HepG2 (cell line): ENCODE measurements around the gene SLC29A2. TPM values are rescaled to one million over a fixed set of nuclear protein-coding genes. Genes with fewer than 3 reads are reported as not detected.

Experiments
- ATAC-seq: fragments of 200-7000 bp; cut with Tn5 transposase; 3 replicates; pipeline ENCODE4 v1.9.1; 2020; ENCODE audit warnings: mild to moderate bottlenecking, moderate library complexity
- BruUV-seq: library from RNA; stranded (reverse); fragments of 400-500 nt; replicated peaks from 2 replicates; lab custom pipeline; 2021; lab: Mats Ljungman, UMichigan
- CTCF ChIA-PET: fragments of 300-600 bp; formaldehyde crosslinking; extraction: SDS; loops from one replicate; lab custom pipeline; 2021; ENCODE audit warnings: low total read pairs, inconsistent platforms, low intra/inter-chr PET ratio; lab: Yijun Ruan, JAX
- POLR2A ChIA-PET: fragments of 350-600 bp; sonication (Branson Sonifier 250); formaldehyde crosslinking; loops from one replicate; lab custom pipeline; 2020; ENCODE audit warnings: antibody characterized with exemption, inconsistent platforms; lab: Yijun Ruan, JAX
- DNase-seq: peaks from one replicate; pipeline ENCODE4 v3.0.0-alpha.2; 2015; ENCODE audit warnings: low spot score
- FAIRE-seq: peaks from 3 replicates; lab custom pipeline; 2011; peaks lifted over from hg19 to GRCh38; lab: Jason Lieb, UNC
- H2AFZ ChIP-seq: one replicate; pipeline ENCODE4 v1.6.1; 2011; ENCODE audit warnings: low read length, inconsistent platforms
- H3K27ac ChIP-seq: fragments of 300-600 bp; 3 replicates; pipeline ENCODE4 v1.8.0; 2011; ENCODE audit warnings: mixed run types, mild to moderate bottlenecking, mixed read lengths, low read length, inconsistent platforms; ENCODE audit not compliant: insufficient read depth; ENCODE audit errors: extremely low read length
- H3K27me3 ChIP-seq, 2 experiments: fragments of 200-600 bp in 1 of 2; 2 replicates in 1 of 2; 3 replicates in 1 of 2; pipeline versions ENCODE4 v1.6.0 to v1.8.0; 2011; ENCODE audit warnings: low read length in 2 of 2, mild to moderate bottlenecking in 2 of 2, moderate library complexity in 2 of 2, inconsistent platforms in 1 of 2; ENCODE audit not compliant: insufficient read depth in 2 of 2, control insufficient read depth in 1 of 2
- H3K36me3 ChIP-seq, 2 experiments: fragments of 200-600 bp in 1 of 2; replicated peaks in 1 of 2; 2 replicates in 1 of 2; 3 replicates in 1 of 2; pipeline versions ENCODE4 v1.5.1 to v1.8.0; 2011; ENCODE audit warnings: low read length in 2 of 2, inconsistent platforms in 1 of 2; ENCODE audit not compliant: insufficient read depth in 2 of 2, control insufficient read depth in 1 of 2
- H3K4me1 ChIP-seq: 2 replicates; pipeline ENCODE4 v1.5.1; 2012; ENCODE audit warnings: low read length, inconsistent platforms; ENCODE audit not compliant: insufficient read depth
- H3K4me2 ChIP-seq: 2 replicates; pipeline ENCODE4 v1.6.0; 2011; ENCODE audit warnings: low read depth, low read length, inconsistent platforms
- H3K4me3 ChIP-seq, 3 experiments: fragments of 200-600 bp in 1 of 3; sonication (generic), shearing (Covaris generic) in 1 of 3; replicated peaks in 1 of 3; 2 replicates each; pipeline ENCODE4 v1.5.1; 2011 to 2016; ENCODE audit warnings: low read length in 3 of 3, inconsistent platforms in 2 of 3, low read depth in 2 of 3, mild to moderate bottlenecking in 2 of 3, control low read depth in 1 of 3, mixed read lengths in 1 of 3; ENCODE audit not compliant: insufficient read depth in 1 of 3
- H3K79me2 ChIP-seq: one replicate; pipeline ENCODE4 v1.6.1; 2011; ENCODE audit warnings: low read length, inconsistent platforms; ENCODE audit not compliant: insufficient read depth
- H3K9ac ChIP-seq: 2 replicates; pipeline ENCODE4 v1.6.0; 2011; ENCODE audit warnings: mild to moderate bottlenecking, low read depth, low read length, inconsistent platforms; ENCODE audit not compliant: insufficient read depth
- H3K9me3 ChIP-seq: 2 replicates; pipeline ENCODE4 v1.5.1; 2012; ENCODE audit warnings: mild to moderate bottlenecking, low read length
- H4K20me1 ChIP-seq: 2 replicates; pipeline ENCODE4 v1.6.0; 2011; ENCODE audit warnings: inconsistent platforms, mild to moderate bottlenecking, low read length, moderate library complexity; ENCODE audit not compliant: insufficient read depth
- CBX1 ChIP-seq: IDR thresholded peaks from one replicate; pipeline ENCODE4 v1.6.1; 2016; ENCODE audit warnings: antibody characterized with exemption, low read depth
- CSRNP2 ChIP-seq: sonication (generic); formaldehyde crosslinking; conservative IDR thresholded peaks from 2 replicates; pipeline ENCODE4 v1.8.0; 2022; ENCODE audit warnings: low read depth, missing genetic modification reagents
- EEA1 ChIP-seq: sonication (generic); formaldehyde crosslinking; IDR thresholded peaks from 2 replicates; pipeline ENCODE4 v1.5.1; 2020; ENCODE audit warnings: mild to moderate bottlenecking, missing genetic modification reagents, borderline replicate concordance
- GLI4 ChIP-seq: sonication (generic); formaldehyde crosslinking; IDR thresholded peaks from 2 replicates; pipeline ENCODE4 v1.5.1; 2020; ENCODE audit warnings: missing genetic modification reagents, mild to moderate bottlenecking, moderate library complexity, borderline replicate concordance
- HDAC1 ChIP-seq: sonication (generic); formaldehyde crosslinking; IDR thresholded peaks from 2 replicates; pipeline ENCODE4 v1.5.1; 2020; ENCODE audit warnings: mild to moderate bottlenecking, missing genetic modification reagents
- HIVEP1 ChIP-seq: sonication (generic); formaldehyde crosslinking; IDR thresholded peaks from 2 replicates; pipeline ENCODE4 v1.4.0; 2020; ENCODE audit warnings: mild to moderate bottlenecking, missing genetic modification reagents
- MLLT10 ChIP-seq: sonication (generic); formaldehyde crosslinking; IDR thresholded peaks from 2 replicates; pipeline ENCODE4 v1.4.0; 2020; ENCODE audit warnings: missing genetic modification reagents
- NFIB ChIP-seq: sonication (generic); formaldehyde crosslinking; IDR thresholded peaks from 2 replicates; pipeline ENCODE4 v1.9.0; 2021; ENCODE audit warnings: missing genetic modification reagents, mild to moderate bottlenecking, borderline replicate concordance
- NFKB2 ChIP-seq: sonication (generic); formaldehyde crosslinking; IDR thresholded peaks from 2 replicates; pipeline ENCODE4 v1.4.0; 2020; ENCODE audit warnings: missing genetic modification reagents, borderline replicate concordance
- RBM22 ChIP-seq: fragments of 200-400 bp; formaldehyde crosslinking; optimal IDR thresholded peaks from 2 replicates; pipeline ENCODE3; 2017; ENCODE audit warnings: mild to moderate bottlenecking, low read length, moderate library complexity
- ZBTB38 ChIP-seq: sonication (generic); formaldehyde crosslinking; IDR thresholded peaks from 2 replicates; pipeline ENCODE4 v1.5.1; 2020; ENCODE audit warnings: mild to moderate bottlenecking, missing genetic modification reagents
- ZMYM3 ChIP-seq: sonication (generic); formaldehyde crosslinking; IDR thresholded peaks from 2 replicates; pipeline ENCODE4 v1.5.1; 2020; ENCODE audit warnings: mild to moderate bottlenecking, missing genetic modification reagents
- ZNF225 ChIP-seq: sonication (generic); formaldehyde crosslinking; IDR thresholded peaks from 2 replicates; pipeline ENCODE4 v1.4.0; 2020; ENCODE audit warnings: mild to moderate bottlenecking, missing genetic modification reagents
- ZNF292 ChIP-seq: sonication (generic); formaldehyde crosslinking; IDR thresholded peaks from 2 replicates; pipeline ENCODE4 v1.8.1; 2022; ENCODE audit warnings: mild to moderate bottlenecking, low read depth, missing genetic modification reagents, borderline replicate concordance
- ZNF761 ChIP-seq: sonication (generic); formaldehyde crosslinking; conservative IDR thresholded peaks from 2 replicates; pipeline ENCODE4 v1.4.0; 2020; ENCODE audit warnings: mild to moderate bottlenecking, missing genetic modification reagents
- WGBS: methylation state at CpG from one replicate; pipeline ENCODE4 v1.1.6; 2017; ENCODE audit warnings: low lambda C conversion rate; 5-methylcytosine and 5-hydroxymethylcytosine counted together
- in situ Hi-C: cut with HindIII; loops from 2 replicates; pipeline ENCODE4 v1.10.0; 2017; ENCODE audit warnings: low pct_unique_long_range_greater_than_20kb; ENCODE audit not compliant: extremely low pct_ligation_motif_present
- intact Hi-C: fragments of 100-400 bp; cut with micrococcal nuclease; formaldehyde crosslinking; loops from one replicate; pipeline ENCODE4 v1.10.0; 2022; ENCODE audit not compliant: unreplicated experiment
- polyA plus RNA-seq, 8 experiments: library from polyadenylated mRNA; depleted of rRNA in 3 of 8; stranded (reverse) in 7 of 8; unstranded in 1 of 8; fragments of >200 nt; fragmentation: Illumina TruSeq in 4 of 8; extraction: Trizol in 4 of 8; gene quantifications; 2 replicates each; pipeline versions ENCODE4 v1.2.1 to v1.2.3, GENCODE V29; 2011 to 2016; ENCODE audit warnings: low read depth in 4 of 8, missing spikeins in 1 of 8, mixed read lengths in 1 of 8; ENCODE audit not compliant: insufficient read depth in 1 of 8
- total RNA-seq, 5 experiments: library from RNA; depleted of rRNA; stranded (reverse); fragments of >200 nt; fragmentation: Illumina TruSeq; extraction: Trizol; gene quantifications; 2 replicates each; pipeline ENCODE4 v1.2.3, GENCODE V29; 2016; ENCODE audit warnings: low read depth in 1 of 5
- TF ChIP-seq, protein P1 (sequence below): IDR thresholded peaks from 2 replicates; pipeline ENCODE4 v1.6.1; 2018; ENCODE audit warnings: missing genetic modification reagents
- TF ChIP-seq, protein P2 (sequence below): sonication (generic); formaldehyde crosslinking; IDR thresholded peaks from 2 replicates; pipeline ENCODE4 v1.8.1; 2023; ENCODE audit warnings: missing genetic modification reagents, mild to moderate bottlenecking, borderline replicate concordance
- TF ChIP-seq, protein P3 (sequence below): sonication (generic); formaldehyde crosslinking; IDR thresholded peaks from 2 replicates; pipeline ENCODE4 v1.5.0; 2020; ENCODE audit warnings: missing genetic modification reagents, mild to moderate bottlenecking, borderline replicate concordance

SLC29A2 gene
- total and polyA plus RNA-seq, 2 of the 13 experiments (the other 11 are each of a cell fraction or from before 2014, with no cell fraction given): 0.63 to 0.66 TPM

DNA sequence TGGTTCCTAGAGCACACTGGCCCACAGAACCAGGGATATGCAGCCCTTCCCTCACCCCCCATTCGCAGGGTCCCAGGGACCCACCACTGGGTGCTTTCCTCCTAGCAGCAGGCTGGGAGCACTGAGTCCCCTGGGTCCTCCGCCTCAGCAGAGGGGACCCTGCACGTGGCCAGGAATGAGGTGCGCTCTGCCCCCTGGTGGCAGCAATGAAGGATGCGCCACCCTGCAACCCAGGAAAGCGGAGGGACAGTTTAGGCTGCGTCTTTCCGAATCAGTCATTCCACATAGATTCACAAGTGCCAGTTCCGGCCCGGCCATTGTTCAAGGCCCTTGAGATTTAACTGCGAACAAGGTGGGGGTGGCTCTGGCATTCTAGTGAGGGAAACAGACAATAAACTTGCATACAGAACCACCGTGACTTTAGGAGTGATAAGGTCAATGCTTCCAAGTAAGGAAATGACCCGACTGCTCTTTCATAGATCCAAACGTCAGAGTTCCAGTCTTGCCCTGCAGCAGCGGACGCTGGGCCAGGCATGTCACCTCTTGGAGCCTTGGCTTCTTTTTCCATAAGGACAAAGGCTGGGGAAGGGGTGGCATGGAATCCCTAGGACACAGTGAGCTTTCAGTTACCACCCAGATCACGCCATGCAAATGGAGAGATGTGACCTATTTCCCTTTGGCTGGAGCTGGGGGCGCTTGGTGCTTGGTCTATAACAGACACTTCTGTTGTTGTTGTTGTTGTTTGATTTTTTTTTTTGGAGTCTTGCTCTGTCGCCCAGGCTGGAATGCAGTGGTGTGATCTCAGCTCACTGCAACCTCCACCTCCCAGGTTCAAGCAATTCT, 43.0 kb downstream of the SLC29A2 start (continued):
- TF ChIP-seq ZNF225 (no peak; the same call in 1 of the 2 replicates), CSRNP2 (CRISPR knock-in tag) (no peak), MLLT10 (no peak)
- TF ChIP-seq, protein P1, sequence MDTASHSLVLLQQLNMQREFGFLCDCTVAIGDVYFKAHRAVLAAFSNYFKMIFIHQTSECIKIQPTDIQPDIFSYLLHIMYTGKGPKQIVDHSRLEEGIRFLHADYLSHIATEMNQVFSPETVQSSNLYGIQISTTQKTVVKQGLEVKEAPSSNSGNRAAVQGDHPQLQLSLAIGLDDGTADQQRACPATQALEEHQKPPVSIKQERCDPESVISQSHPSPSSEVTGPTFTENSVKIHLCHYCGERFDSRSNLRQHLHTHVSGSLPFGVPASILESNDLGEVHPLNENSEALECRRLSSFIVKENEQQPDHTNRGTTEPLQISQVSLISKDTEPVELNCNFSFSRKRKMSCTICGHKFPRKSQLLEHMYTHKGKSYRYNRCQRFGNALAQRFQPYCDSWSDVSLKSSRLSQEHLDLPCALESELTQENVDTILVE (CRISPR knock-in tag): peak; percentile 83; the same call in 1 of the 2 replicates

GRCh38 chr11:66328031-66328301, 43.6 kb downstream of the SLC29A2 start:
- ChIA-PET POLR2A (no interaction called here), CTCF (interaction anchor here (1.2 to 3.4 kb wide), 5 partner anchors 16 to 105 kb away, joined by 4 to 68 read pairs (median 7); no protein-coding TSS in a partner anchor)
- TF ChIP-seq NFKB2 (CRISPR knock-in tag) (no peak), ZNF292 (CRISPR knock-in tag) (0 out of 2 replicates have a peak, but pooled peaks have one; percentile 40), EEA1 (CRISPR knock-in tag) (0 out of 2 replicates have a peak, but pooled peaks have one; percentile 40), HDAC1 (CRISPR knock-in tag) (peak; percentile 8; the same call in 1 of the 2 replicates), GLI4 (no peak), ZNF761 (CRISPR knock-in tag) (0 out of 2 replicates have a peak, but pooled peaks have one; percentile 17), HIVEP1 (CRISPR knock-in tag) (0 out of 2 replicates have a peak, but pooled peaks have one; percentile 19), ZBTB38 (CRISPR knock-in tag) (peak; percentile 35; the same call in 1 of the 2 replicates), RBM22 (no peak), NFIB (CRISPR knock-in tag) (no peak), CBX1 (peak; percentile 29), ZMYM3 (CRISPR knock-in tag) (peak; percentile 56; the same call in 1 of the 2 replicates)
- TF ChIP-seq, protein P2, sequence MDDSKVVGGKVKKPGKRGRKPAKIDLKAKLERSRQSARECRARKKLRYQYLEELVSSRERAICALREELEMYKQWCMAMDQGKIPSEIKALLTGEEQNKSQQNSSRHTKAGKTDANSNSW: 0 out of 2 replicates have a peak, but pooled peaks have one; percentile 52
- TF ChIP-seq, protein P3, sequence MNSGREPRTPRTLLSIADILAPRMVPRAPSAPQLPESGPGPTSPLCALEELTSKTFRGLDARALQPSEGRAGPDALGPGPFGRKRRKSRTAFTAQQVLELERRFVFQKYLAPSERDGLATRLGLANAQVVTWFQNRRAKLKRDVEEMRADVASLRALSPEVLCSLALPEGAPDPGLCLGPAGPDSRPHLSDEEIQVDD (CRISPR knock-in tag): no peak
- intact Hi-C loops (loop anchor here (1.0 to 5.0 kb wide), 2 partner anchors 17 to 546 kb away; partner anchors contain the start of gene AP5B1), in situ Hi-C loops (loop anchor here (5.0 kb wide), 1 partner anchor 36 kb away; the partner anchor contains the start of gene TMEM151A)
- DNase-seq (no peak), FAIRE-seq (no peak), ATAC-seq (peak; percentile 20)
- WGBS: no CpG with 5 or more reads among the region's 3 CpGs
- no peaks in the 10 kb centered on the region for H3K9me3 ChIP-seq
- H3K4me3 ChIP-seq: peak overlapping the region in 1 of 3 experiments; percentile 76; a peak in 1 of 6 replicates
- H4K20me1 ChIP-seq: no peaks in the 10 kb centered on the region
- no peaks in the 10 kb centered on the region for H3K79me2 ChIP-seq
- BruUV-seq: no TSS peak
- H3K27ac ChIP-seq: no peak overlapping the region
- H3K4me1 ChIP-seq: peaks cover 59% of the 10 kb centered on the region
- H3K9ac ChIP-seq: peak overlapping the region; percentile 53; the same call in 1 of the 2 replicates
- H2AFZ ChIP-seq: no peak overlapping the region
- H3K36me3 ChIP-seq: no peaks in the 10 kb centered on the region
- peaks cover 0 to 18% of the 10 kb centered on the region in 2 experiments; a peak in 3 of 5 replicates for H3K27me3 ChIP-seq
- peak overlapping the region; percentile 100 for H3K4me2 ChIP-seq
